IPS DF 4.7 (cell line): Measurements from ENCODE around the gene OR51M1.
"Not testable (repeated sequence)": the region's sequence is repeated elsewhere in the genome, so short reads cannot be mapped to it uniquely, and the experiment has no call there.

Experiments used
- DNase-seq: peaks from one replicate; pipeline ENCODE4 v3.0.0-alpha.2; 2013; ENCODE audit warnings: low spot score; ENCODE audit errors: extremely low read depth

OR51M1 gene, protein sequence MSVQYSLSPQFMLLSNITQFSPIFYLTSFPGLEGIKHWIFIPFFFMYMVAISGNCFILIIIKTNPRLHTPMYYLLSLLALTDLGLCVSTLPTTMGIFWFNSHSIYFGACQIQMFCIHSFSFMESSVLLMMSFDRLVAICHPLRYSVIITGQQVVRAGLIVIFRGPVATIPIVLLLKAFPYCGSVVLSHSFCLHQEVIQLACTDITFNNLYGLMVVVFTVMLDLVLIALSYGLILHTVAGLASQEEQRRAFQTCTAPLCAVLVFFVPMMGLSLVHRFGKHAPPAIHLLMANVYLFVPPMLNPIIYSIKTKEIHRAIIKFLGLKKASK

GRCh38 chr11:5383576-5383975 lies at the start of gene OR51M1:
TSS of gene OR51M1 (plus strand) at chr11:5383812. CDS start at chr11:5389399, 5,587 bp downstream.
- no peak for DNase-seq

DNA sequence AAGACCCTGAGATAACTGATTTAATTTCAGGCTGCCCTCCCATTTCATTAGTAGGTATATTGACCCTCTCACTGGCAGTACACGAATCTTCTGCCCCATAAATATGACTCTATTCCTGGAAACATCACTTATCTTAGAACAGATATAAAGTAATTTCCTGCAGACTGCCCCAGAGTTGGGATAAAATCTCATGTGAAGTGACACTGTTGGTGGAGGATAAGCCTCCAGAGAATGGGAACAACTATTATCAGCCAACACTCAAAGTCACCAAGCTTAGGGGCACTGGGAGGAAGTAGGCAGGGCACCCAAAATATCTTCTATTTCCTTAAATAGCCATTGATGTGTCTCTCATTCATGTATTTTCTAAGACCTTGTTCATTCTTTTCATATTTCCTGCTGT lies 48.4 kb upstream of the OR51M1 start:
- DNase-seq, result no peak

DNA sequence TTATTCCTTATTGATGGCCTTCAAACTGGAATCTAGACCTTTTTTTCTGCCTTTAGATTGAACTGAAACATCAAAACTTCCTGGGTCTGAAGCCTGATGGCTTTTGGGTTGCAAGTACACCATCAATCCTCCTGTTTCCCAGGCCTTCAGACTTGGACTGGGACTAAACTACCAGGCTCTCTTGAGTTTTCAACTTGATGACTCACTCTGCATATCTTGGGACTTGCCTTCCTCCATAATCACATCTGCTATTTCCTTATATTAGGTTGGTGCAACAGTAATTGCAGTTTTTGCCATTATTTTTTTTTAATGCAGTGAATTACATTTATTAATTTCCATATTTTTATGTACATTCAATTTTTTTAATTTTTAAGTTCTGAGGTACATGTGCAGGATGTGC lies 47.3 kb upstream of the OR51M1 start:
- no peak for DNase-seq

DNA sequence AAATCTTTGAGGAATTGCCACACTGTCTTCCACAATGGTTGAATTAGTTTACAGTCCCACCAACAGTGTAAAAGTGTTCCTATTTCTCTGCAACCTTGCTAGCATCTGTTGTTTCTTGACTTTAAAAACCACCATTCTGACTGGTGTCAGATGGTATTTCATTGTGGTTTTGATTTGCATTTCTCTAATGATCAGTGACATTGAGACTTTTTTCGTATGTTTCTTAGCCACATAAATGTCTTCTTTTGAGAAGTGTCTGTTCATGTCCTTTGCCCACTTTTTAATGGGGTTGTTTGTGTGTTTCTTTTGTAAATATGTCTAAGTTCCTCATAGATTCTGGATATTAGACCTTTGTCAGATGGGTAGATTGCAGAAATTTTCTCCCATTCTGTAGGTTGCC lies 46.4 kb upstream of the OR51M1 start:
- DNase-seq, result not testable (repeated sequence)

DNA sequence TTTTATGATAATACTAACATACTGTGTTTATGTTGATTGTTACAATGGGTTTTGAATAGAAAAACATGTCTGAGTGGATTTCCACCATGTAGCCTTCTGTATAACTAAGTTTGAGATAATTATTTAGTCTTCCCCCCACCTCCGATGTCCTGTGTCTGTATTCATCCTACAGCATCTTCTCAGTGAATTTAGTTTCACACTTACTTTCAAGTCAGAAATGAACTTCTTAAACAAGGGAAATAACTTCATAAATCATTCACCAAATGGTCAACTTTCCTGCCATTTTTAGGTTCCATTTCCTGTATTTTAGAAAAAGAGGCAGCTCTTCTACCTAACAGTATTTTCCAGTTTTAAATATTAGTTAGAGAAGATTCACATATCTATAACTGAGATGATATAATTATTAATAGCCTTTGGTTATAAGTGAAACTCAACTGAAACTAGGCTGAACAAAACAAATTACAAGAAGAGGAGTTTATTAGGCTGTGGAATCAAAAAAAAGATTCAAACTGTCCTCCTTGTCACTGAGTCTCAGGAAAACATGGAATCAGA lies 43.8 kb upstream of the OR51M1 start:
- DNase-seq, result no peak

- DNase-seq, result no peak
Observed at GRCh38 chr11:5343474-5344335, 39.9 kb upstream of the OR51M1 start, which contains the start of gene OR51B5. TSS of gene OR51B5 (minus strand) at chr11:5343524. CDS start at chr11:5343524, 0 bp downstream.

DNA sequence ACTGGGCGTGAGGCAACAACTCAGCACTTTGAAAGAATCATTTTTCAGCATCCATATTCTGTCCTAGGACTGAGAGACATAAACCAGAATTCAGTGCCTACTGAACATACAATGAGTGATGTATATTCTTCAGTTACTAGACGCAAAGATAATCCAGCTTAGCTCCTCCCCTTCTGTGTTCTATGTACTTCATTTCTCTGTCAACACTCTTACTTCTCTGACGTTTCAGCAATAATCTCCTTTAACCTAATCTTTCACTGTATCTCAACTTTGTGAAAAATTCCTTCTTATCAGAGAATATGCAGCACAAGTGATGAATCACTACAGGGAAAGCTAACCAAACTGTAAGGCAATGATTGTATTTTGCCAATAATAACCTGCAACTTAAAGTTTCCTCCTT lies 37.8 kb upstream of the OR51M1 start:
- DNase-seq, result no peak

- no peak for DNase-seq
Observed at GRCh38 chr11:5348551-5349194, 34.9 kb upstream of the OR51M1 start.

- no peak for DNase-seq
Observed at GRCh38 chr11:5349550-5349949, 34.1 kb upstream of the OR51M1 start.

- DNase-seq, result no peak
Observed at GRCh38 chr11:5351208-5351607, 32.4 kb upstream of the OR51M1 start, which contains the start of gene OR51B6. TSS of gene OR51B6 (plus strand) at chr11:5351508. CDS start at chr11:5351508, 0 bp downstream.

DNA sequence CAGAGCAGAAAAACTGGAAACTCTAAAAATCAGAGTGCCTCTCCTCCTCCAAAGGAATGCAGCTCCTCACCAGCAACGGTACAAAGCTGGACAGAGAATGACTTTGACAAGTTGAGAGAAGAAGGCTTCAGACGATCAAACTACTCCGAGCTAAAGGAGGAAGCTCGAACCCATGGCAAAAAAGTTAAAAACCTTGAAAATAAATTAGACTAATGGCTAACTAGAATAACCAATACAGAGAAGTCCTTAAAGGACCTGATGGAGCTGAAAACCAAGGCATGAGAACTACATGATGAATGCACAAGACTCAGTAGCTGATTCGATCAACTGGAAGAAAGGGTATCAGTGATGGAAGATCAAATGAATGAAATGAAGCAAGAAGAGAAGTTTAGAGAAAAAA lies 27.6 kb upstream of the OR51M1 start:
- DNase-seq, result not testable (repeated sequence)

DNA sequence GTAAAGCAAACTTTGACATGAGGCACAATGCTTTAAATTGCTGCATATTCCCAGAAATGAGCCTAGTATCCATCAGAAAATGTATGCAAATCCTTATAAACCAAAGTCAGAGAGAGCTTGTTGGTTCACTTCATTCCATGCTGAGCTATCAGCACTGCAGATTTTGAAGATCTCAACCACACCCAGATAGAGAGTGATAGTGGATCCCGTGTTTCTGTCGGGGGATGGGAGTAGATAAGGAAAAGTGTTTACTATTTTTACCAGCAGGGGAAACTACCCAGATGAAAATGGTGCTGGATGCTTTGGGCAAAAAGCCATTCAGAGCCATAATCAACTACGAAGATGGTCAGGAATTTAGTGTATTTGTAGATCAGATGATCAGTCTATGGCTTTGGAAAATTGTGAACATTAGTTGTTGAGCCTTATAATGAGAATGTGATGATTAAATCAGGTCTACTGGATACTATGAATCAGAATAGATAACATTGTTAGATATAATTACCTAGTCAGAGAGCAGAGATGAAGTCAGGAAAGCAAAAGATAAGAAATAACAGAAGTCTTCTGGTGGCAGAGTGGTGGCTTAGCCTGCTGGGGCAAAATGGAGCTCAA lies 21.5 kb upstream of the OR51M1 start:
- no peak for DNase-seq

DNA sequence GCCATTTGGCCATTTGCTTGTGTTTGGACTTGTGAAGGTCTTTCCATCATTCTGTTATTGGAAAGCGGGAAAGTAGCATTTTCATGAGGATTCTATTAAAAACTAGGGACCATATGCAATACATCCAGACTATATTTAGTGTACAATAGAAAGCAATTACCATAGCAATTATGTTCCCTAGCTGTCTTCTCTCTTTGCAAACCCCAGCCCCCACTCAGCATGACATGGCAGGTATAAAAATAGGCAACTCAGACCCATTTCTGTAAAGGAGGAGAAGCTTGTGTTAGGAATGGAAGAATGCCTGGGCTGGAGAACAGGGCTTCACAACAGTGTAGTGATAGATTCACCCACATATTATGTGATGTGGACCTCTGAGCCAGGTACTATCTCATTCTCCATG lies 19.9 kb upstream of the OR51M1 start:
- no peak for DNase-seq

GRCh38 chr11:5364214-5364613 lies 19.4 kb upstream of the OR51M1 start:
- no peak for DNase-seq

GRCh38 chr11:5366365-5366764 lies 17.2 kb upstream of the OR51M1 start:
- not testable (repeated sequence) for DNase-seq

GRCh38 chr11:5366856-5367255 lies 16.8 kb upstream of the OR51M1 start:
- DNase-seq, result no peak

DNA sequence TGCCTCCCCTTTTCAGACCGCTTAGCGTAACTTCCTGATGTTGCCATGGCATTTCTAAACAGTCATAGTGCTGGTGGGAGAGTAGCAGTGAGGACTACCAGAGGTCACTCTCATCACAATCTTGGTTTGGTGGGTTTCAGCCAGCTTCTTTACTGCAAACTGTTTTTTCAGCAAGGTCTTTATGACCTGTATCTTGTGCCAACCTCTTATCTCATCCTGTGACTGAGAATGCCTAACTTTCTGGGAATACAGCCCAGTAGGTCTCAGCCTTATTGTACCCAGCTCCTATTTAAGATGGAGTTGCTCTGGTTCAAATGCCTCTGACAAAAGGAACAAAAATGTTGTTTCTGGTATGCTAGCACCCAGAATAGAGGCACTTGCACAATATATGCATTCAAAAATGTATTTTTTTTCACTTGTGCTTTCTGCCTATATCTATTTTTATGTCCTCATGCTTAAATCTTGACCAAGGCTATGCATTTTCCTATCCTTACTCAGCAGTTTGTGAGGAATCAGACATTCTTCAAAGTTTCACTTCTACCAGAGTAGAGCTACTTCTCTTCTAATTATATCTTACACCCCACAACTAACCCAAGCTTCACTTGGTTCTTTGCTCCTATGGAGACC lies 16.1 kb upstream of the OR51M1 start:
- DNase-seq, result no peak

GRCh38 chr11:5368502-5369043 lies 15.0 kb upstream of the OR51M1 start:
- DNase-seq, result peak; percentile 19

DNA sequence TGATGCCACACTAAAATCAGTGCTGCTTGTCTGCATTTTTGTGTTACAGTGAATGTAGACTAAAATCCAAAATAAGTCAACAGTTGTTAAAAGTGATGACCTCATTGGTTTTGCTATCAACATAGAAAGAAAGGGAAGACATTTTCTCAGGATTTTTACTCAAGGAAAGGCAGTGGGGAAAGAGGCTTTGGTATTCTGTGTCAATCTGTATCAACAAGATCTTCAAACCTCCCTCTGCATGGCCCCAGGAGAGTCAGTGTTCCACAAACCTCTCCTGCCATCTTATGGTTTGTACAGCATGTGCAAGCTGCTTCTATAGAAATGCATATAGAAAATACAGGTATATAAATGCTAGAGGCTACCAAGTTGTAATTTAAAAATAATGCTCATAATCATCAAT lies 13.8 kb upstream of the OR51M1 start:
- no peak for DNase-seq

DNA sequence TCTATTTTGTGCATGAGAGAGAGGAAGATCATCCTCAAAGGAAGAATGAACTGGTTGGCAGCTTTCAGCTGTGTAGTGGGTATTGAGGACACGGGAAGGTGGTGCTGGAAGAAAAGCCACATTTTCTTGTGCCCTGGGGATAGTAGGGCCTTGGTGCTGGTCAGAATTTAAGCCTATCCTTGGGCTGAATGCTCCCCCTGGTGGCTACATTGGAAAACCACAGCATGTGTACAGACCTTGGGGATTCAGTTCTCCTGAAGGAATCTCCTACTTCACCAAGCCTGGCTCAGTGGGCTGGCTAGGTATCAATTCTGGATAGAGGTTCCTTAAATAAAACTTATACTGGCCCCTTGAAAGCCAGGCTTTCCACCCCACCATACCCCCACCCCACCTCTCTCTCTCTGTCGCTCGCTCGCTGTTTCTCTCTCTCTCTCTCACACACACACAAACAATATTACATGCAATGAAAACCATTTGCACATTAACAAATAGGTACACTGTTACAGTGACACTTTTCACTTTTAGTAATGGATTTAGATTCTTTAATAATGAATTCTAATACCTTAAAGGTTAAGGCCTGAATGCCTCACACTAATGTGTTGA lies 2.8 kb upstream of the OR51M1 start:
- DNase-seq, result peak; percentile 58
